Gastroesophageal sphincter (tissue), 3 donors: ENCODE measurements around the gene CALHM5.

Source experiments
- EP300 ChIP-seq: sonication (generic); formaldehyde crosslinking; IDR thresholded peaks from one replicate; pipeline ENCODE4 v1.6.1; 2017; ENCODE audit warnings: antibody characterized with exemption, mild to moderate bottlenecking
- TF ChIP-seq, protein P1 (sequence below), 4 experiments: fragments of 200-600 bp in 2 of 4; fragments of 450-650 bp in 2 of 4; sonication (generic) in 1 of 4; IDR thresholded peaks; one replicate each; pipeline ENCODE4 v1.5.1; 2017 to 2019; ENCODE audit warnings: antibody characterized with exemption in 4 of 4, mild to moderate bottlenecking in 2 of 4, moderate library complexity in 2 of 4

GRCh38 chr6:116467514-116467913 is 43.9 kb upstream of the CALHM5 start:
- TF ChIP-seq, protein P1, sequence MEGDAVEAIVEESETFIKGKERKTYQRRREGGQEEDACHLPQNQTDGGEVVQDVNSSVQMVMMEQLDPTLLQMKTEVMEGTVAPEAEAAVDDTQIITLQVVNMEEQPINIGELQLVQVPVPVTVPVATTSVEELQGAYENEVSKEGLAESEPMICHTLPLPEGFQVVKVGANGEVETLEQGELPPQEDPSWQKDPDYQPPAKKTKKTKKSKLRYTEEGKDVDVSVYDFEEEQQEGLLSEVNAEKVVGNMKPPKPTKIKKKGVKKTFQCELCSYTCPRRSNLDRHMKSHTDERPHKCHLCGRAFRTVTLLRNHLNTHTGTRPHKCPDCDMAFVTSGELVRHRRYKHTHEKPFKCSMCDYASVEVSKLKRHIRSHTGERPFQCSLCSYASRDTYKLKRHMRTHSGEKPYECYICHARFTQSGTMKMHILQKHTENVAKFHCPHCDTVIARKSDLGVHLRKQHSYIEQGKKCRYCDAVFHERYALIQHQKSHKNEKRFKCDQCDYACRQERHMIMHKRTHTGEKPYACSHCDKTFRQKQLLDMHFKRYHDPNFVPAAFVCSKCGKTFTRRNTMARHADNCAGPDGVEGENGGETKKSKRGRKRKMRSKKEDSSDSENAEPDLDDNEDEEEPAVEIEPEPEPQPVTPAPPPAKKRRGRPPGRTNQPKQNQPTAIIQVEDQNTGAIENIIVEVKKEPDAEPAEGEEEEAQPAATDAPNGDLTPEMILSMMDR (IDR thresholded peaks at IDR 0.05), result no peak
- no peak for TF ChIP-seq EP300
